SU-DHL-6 (cell line): ENCODE results near the gene PDGFC.

Experiments used
- H2AFZ ChIP-seq: fragments of 200-600 bp; sonication (generic); 2 replicates; pipeline ENCODE4 v1.6.1; 2014; ENCODE audit warnings: low read depth, mild to moderate bottlenecking, moderate library complexity, mixed read lengths, antibody characterized with exemption, low read length; ENCODE audit not compliant: severe bottlenecking
- H3F3A ChIP-seq: fragments of 200-600 bp; shearing (Covaris generic); 2 replicates; pipeline ENCODE4 v1.6.0; 2016; ENCODE audit warnings: antibody characterized with exemption, mild to moderate bottlenecking; ENCODE audit not compliant: insufficient read depth
- H3K27ac ChIP-seq: fragments of 200-600 bp; sonication (generic); 2 replicates; pipeline ENCODE4 v1.5.1; 2016; ENCODE audit warnings: low read depth, mild to moderate bottlenecking, low read length, moderate library complexity, mixed read lengths
- H3K27me3 ChIP-seq: fragments of 200-600 bp; sonication (generic), shearing (Covaris generic); 2 replicates; pipeline ENCODE4 v1.6.0; 2014; ENCODE audit warnings: mild to moderate bottlenecking, low read length
- H3K36me3 ChIP-seq: fragments of 200-600 bp; sonication (generic); 2 replicates; pipeline ENCODE4 v1.6.1; 2014; ENCODE audit warnings: mild to moderate bottlenecking, low read length, mixed read lengths
- H3K4me2 ChIP-seq: fragments of 300-600, 200-600 bp; shearing (Covaris generic), sonication (generic); 2 replicates; pipeline ENCODE4 v1.6.0; 2014; ENCODE audit warnings: low read length, low read depth, mild to moderate bottlenecking; ENCODE audit not compliant: poor library complexity, severe bottlenecking
- H3K4me3 ChIP-seq: fragments of 200-600 bp; sonication (generic); 2 replicates; pipeline ENCODE4 v1.5.1; 2014; ENCODE audit warnings: antibody characterized with exemption, low read length, mild to moderate bottlenecking, mixed read lengths; ENCODE audit not compliant: insufficient read depth, poor library complexity, severe bottlenecking
- H3K79me2 ChIP-seq: fragments of 200-600 bp; sonication (generic); 2 replicates; pipeline ENCODE4 v1.6.1; 2014; ENCODE audit warnings: mild to moderate bottlenecking, low read length, moderate library complexity; ENCODE audit not compliant: insufficient read depth
- H3K9ac ChIP-seq: fragments of 200-600 bp; sonication (generic); 2 replicates; pipeline ENCODE4 v1.7.0; 2014; ENCODE audit warnings: mild to moderate bottlenecking, low read length
- H3K9me2 ChIP-seq: fragments of 200-600 bp; sonication (generic); replicated peaks from 2 replicates; pipeline ENCODE4 v1.6.1; 2014; ENCODE audit warnings: low read length; ENCODE audit not compliant: insufficient read depth
- H3K9me3 ChIP-seq: fragments of 200-600 bp; sonication (generic); 2 replicates; pipeline ENCODE4 v1.6.1; 2014; ENCODE audit warnings: low read length, mixed read lengths; ENCODE audit not compliant: insufficient read depth
- H4K20me1 ChIP-seq: fragments of 200-600 bp; sonication (generic); 2 replicates; pipeline ENCODE4 v1.6.1; 2014; ENCODE audit warnings: low read depth, mild to moderate bottlenecking, antibody characterized with exemption, low read length, moderate library complexity, mixed read lengths
- CTCF ChIP-seq: fragments of 200-600 bp; sonication (generic); IDR thresholded peaks from one replicate; pipeline ENCODE4 v1.5.1; 2017; ENCODE audit warnings: antibody characterized with exemption, mild to moderate bottlenecking, low read length, moderate library complexity; ENCODE audit not compliant: insufficient read depth, poor library complexity, severe bottlenecking
- EZH2phosphoT487 ChIP-seq: fragments of 200-600 bp; sonication (generic), shearing (Covaris generic); conservative IDR thresholded peaks from 2 replicates; pipeline ENCODE4 v1.6.1; 2018; ENCODE audit warnings: mild to moderate bottlenecking, antibody characterized with exemption, low read length, moderate library complexity, mixed read lengths

Gene PDGFC

GRCh38 chr4:156950948-156951347, 20.7 kb downstream of the PDGFC start:
- Histone ChIP-seq H2AFZ (no peak overlapping the region), H3K4me3 (no peak overlapping the region), H3K9ac (no peak overlapping the region), H3K27ac (no peak overlapping the region), H3K9me3 (no peaks in the 10 kb centered on the region), H3K79me2 (no peaks in the 10 kb centered on the region), H3K36me3 (no peaks in the 10 kb centered on the region), H3F3A (no peaks in the 10 kb centered on the region), H3K4me2 (no peak overlapping the region), H4K20me1 (no peaks in the 10 kb centered on the region), H3K9me2 (no peaks in the 10 kb centered on the region), H3K27me3 (no peaks in the 10 kb centered on the region)
- no peak for TF ChIP-seq CTCF
- TF ChIP-seq EZH2phosphoT487: no peak

- TF ChIP-seq CTCF: no peak
- no peak for TF ChIP-seq EZH2phosphoT487
- Histone ChIP-seq H3K36me3 (no peaks in the 10 kb centered on the region), H3K9me3 (no peaks in the 10 kb centered on the region), H3K79me2 (no peaks in the 10 kb centered on the region), H4K20me1 (no peaks in the 10 kb centered on the region), H3K9ac (no peak overlapping the region), H3F3A (no peaks in the 10 kb centered on the region), H3K27me3 (no peaks in the 10 kb centered on the region), H2AFZ (no peak overlapping the region), H3K4me2 (no peak overlapping the region), H3K9me2 (no peaks in the 10 kb centered on the region), H3K4me3 (no peak overlapping the region), H3K27ac (no peak overlapping the region)
These were observed 21.5 kb downstream of the PDGFC start for GRCh38 chr4:156950090-156950489.

- H3K27me3 ChIP-seq: no peaks in the 10 kb centered on the region
- H3K4me3 ChIP-seq: no peak overlapping the region
- no peaks in the 10 kb centered on the region for H3K79me2 ChIP-seq
- no peaks in the 10 kb centered on the region for H3F3A ChIP-seq
- H3K4me2 ChIP-seq: no peak overlapping the region
- H3K9ac ChIP-seq: no peak overlapping the region
- TF ChIP-seq EZH2phosphoT487 (no peak), CTCF (no peak)
- no peaks in the 10 kb centered on the region for H3K9me3 ChIP-seq
- no peak overlapping the region for H3K27ac ChIP-seq
- H3K36me3 ChIP-seq: no peaks in the 10 kb centered on the region
- no peaks in the 10 kb centered on the region for H4K20me1 ChIP-seq
- no peaks in the 10 kb centered on the region for H3K9me2 ChIP-seq
- no peak overlapping the region for H2AFZ ChIP-seq
These were observed 22.2 kb downstream of the PDGFC start for GRCh38 chr4:156949373-156949814.

GRCh38 chr4:156948738-156949137, 22.9 kb downstream of the PDGFC start:
- Histone ChIP-seq H3K9me2 (no peaks in the 10 kb centered on the region), H3K36me3 (no peaks in the 10 kb centered on the region), H3K27me3 (no peaks in the 10 kb centered on the region), H3K9ac (no peak overlapping the region), H3K27ac (no peak overlapping the region), H3K9me3 (no peaks in the 10 kb centered on the region), H2AFZ (no peak overlapping the region), H3F3A (no peaks in the 10 kb centered on the region), H3K79me2 (no peaks in the 10 kb centered on the region), H4K20me1 (no peaks in the 10 kb centered on the region), H3K4me3 (no peak overlapping the region), H3K4me2 (no peak overlapping the region)
- TF ChIP-seq EZH2phosphoT487 (no peak), CTCF (no peak)
